HepG2 (cell line): ENCODE measurements around the gene PEX14. TPM values are rescaled to one million over a fixed set of nuclear protein-coding genes. Genes with fewer than 3 reads are reported as not detected.

Experiments used
- ATAC-seq: fragments of 200-7000 bp; cut with Tn5 transposase; 3 replicates; pipeline ENCODE4 v1.9.1; 2020; ENCODE audit warnings: mild to moderate bottlenecking, moderate library complexity
- BruUV-seq: library from RNA; stranded (reverse); fragments of 400-500 nt; replicated peaks from 2 replicates; lab custom pipeline; 2021; lab: Mats Ljungman, UMichigan
- CTCF ChIA-PET: fragments of 300-600 bp; formaldehyde crosslinking; extraction: SDS; loops from one replicate; lab custom pipeline; 2021; ENCODE audit warnings: low total read pairs, inconsistent platforms, low intra/inter-chr PET ratio; lab: Yijun Ruan, JAX
- POLR2A ChIA-PET: fragments of 350-600 bp; sonication (Branson Sonifier 250); formaldehyde crosslinking; loops from one replicate; lab custom pipeline; 2020; ENCODE audit warnings: antibody characterized with exemption, inconsistent platforms; lab: Yijun Ruan, JAX
- DNase-seq: peaks from one replicate; pipeline ENCODE4 v3.0.0-alpha.2; 2015; ENCODE audit warnings: low spot score
- FAIRE-seq: peaks from 3 replicates; lab custom pipeline; 2011; peaks lifted over from hg19 to GRCh38; lab: Jason Lieb, UNC
- H2AFZ ChIP-seq: one replicate; pipeline ENCODE4 v1.6.1; 2011; ENCODE audit warnings: low read length, inconsistent platforms
- H3K27ac ChIP-seq: fragments of 300-600 bp; 3 replicates; pipeline ENCODE4 v1.8.0; 2011; ENCODE audit warnings: mixed run types, mild to moderate bottlenecking, mixed read lengths, low read length, inconsistent platforms; ENCODE audit not compliant: insufficient read depth; ENCODE audit errors: extremely low read length
- H3K27me3 ChIP-seq, 2 experiments: fragments of 200-600 bp in 1 of 2; 2 replicates in 1 of 2; 3 replicates in 1 of 2; pipeline versions ENCODE4 v1.6.0 to v1.8.0; 2011; ENCODE audit warnings: low read length in 2 of 2, mild to moderate bottlenecking in 2 of 2, moderate library complexity in 2 of 2, inconsistent platforms in 1 of 2; ENCODE audit not compliant: insufficient read depth in 2 of 2, control insufficient read depth in 1 of 2
- H3K36me3 ChIP-seq, 2 experiments: fragments of 200-600 bp in 1 of 2; replicated peaks in 1 of 2; 2 replicates in 1 of 2; 3 replicates in 1 of 2; pipeline versions ENCODE4 v1.5.1 to v1.8.0; 2011; ENCODE audit warnings: low read length in 2 of 2, inconsistent platforms in 1 of 2; ENCODE audit not compliant: insufficient read depth in 2 of 2, control insufficient read depth in 1 of 2
- H3K4me1 ChIP-seq: 2 replicates; pipeline ENCODE4 v1.5.1; 2012; ENCODE audit warnings: low read length, inconsistent platforms; ENCODE audit not compliant: insufficient read depth
- H3K4me2 ChIP-seq: 2 replicates; pipeline ENCODE4 v1.6.0; 2011; ENCODE audit warnings: low read depth, low read length, inconsistent platforms
- H3K4me3 ChIP-seq, 3 experiments: fragments of 200-600 bp in 1 of 3; sonication (generic), shearing (Covaris generic) in 1 of 3; replicated peaks in 1 of 3; 2 replicates each; pipeline ENCODE4 v1.5.1; 2011 to 2016; ENCODE audit warnings: low read length in 3 of 3, inconsistent platforms in 2 of 3, low read depth in 2 of 3, mild to moderate bottlenecking in 2 of 3, control low read depth in 1 of 3, mixed read lengths in 1 of 3; ENCODE audit not compliant: insufficient read depth in 1 of 3
- H3K79me2 ChIP-seq: one replicate; pipeline ENCODE4 v1.6.1; 2011; ENCODE audit warnings: low read length, inconsistent platforms; ENCODE audit not compliant: insufficient read depth
- H3K9ac ChIP-seq: 2 replicates; pipeline ENCODE4 v1.6.0; 2011; ENCODE audit warnings: mild to moderate bottlenecking, low read depth, low read length, inconsistent platforms; ENCODE audit not compliant: insufficient read depth
- H3K9me3 ChIP-seq: 2 replicates; pipeline ENCODE4 v1.5.1; 2012; ENCODE audit warnings: mild to moderate bottlenecking, low read length
- H4K20me1 ChIP-seq: 2 replicates; pipeline ENCODE4 v1.6.0; 2011; ENCODE audit warnings: inconsistent platforms, mild to moderate bottlenecking, low read length, moderate library complexity; ENCODE audit not compliant: insufficient read depth
- ATRX ChIP-seq: sonication (generic); formaldehyde crosslinking; IDR thresholded peaks from 2 replicates; pipeline ENCODE4 v1.4.0; 2020; ENCODE audit warnings: missing genetic modification reagents, borderline replicate concordance
- ELK4 ChIP-seq: sonication (generic); formaldehyde crosslinking; IDR thresholded peaks from 2 replicates; pipeline ENCODE4 v1.9.0; 2021; ENCODE audit warnings: missing genetic modification reagents, borderline replicate concordance
- HDAC2 ChIP-seq: sonication (generic); formaldehyde crosslinking; IDR thresholded peaks from 2 replicates; pipeline ENCODE4 v1.4.0; 2020; ENCODE audit warnings: missing genetic modification reagents
- HNRNPL ChIP-seq: fragments of 200-400 bp; formaldehyde crosslinking; IDR thresholded peaks from 2 replicates; pipeline ENCODE4 v1.6.1; 2017; ENCODE audit warnings: mild to moderate bottlenecking, low read depth, low read length
- JARID2 ChIP-seq: sonication (generic); formaldehyde crosslinking; IDR thresholded peaks from 2 replicates; pipeline ENCODE4 v1.8.1; 2023; ENCODE audit warnings: missing genetic modification reagents, inconsistent platforms; ENCODE audit not compliant: insufficient replicate concordance
- SCMH1 ChIP-seq: sonication (generic); formaldehyde crosslinking; IDR thresholded peaks from 2 replicates; pipeline ENCODE4 v1.9.0; 2021; ENCODE audit warnings: missing genetic modification reagents, mild to moderate bottlenecking, borderline replicate concordance
- ZBTB38 ChIP-seq: sonication (generic); formaldehyde crosslinking; IDR thresholded peaks from 2 replicates; pipeline ENCODE4 v1.5.1; 2020; ENCODE audit warnings: mild to moderate bottlenecking, missing genetic modification reagents
- ZFAT ChIP-seq: sonication (generic); formaldehyde crosslinking; conservative IDR thresholded peaks from 2 replicates; pipeline ENCODE4 v1.8.1; 2023; ENCODE audit warnings: missing genetic modification reagents, inconsistent platforms
- ZNF790 ChIP-seq: sonication (generic); formaldehyde crosslinking; IDR thresholded peaks from 2 replicates; pipeline ENCODE4 v1.8.0; 2022; ENCODE audit warnings: missing genetic modification reagents, mild to moderate bottlenecking, borderline replicate concordance
- WGBS: methylation state at CpG from one replicate; pipeline ENCODE4 v1.1.6; 2017; ENCODE audit warnings: low lambda C conversion rate; 5-methylcytosine and 5-hydroxymethylcytosine counted together
- in situ Hi-C: cut with HindIII; loops from 2 replicates; pipeline ENCODE4 v1.10.0; 2017; ENCODE audit warnings: low pct_unique_long_range_greater_than_20kb; ENCODE audit not compliant: extremely low pct_ligation_motif_present
- intact Hi-C: fragments of 100-400 bp; cut with micrococcal nuclease; formaldehyde crosslinking; loops from one replicate; pipeline ENCODE4 v1.10.0; 2022; ENCODE audit not compliant: unreplicated experiment
- polyA plus RNA-seq, 8 experiments: library from polyadenylated mRNA; depleted of rRNA in 3 of 8; stranded (reverse) in 7 of 8; unstranded in 1 of 8; fragments of >200 nt; fragmentation: Illumina TruSeq in 4 of 8; extraction: Trizol in 4 of 8; gene quantifications; 2 replicates each; pipeline versions ENCODE4 v1.2.1 to v1.2.3, GENCODE V29; 2011 to 2016; ENCODE audit warnings: low read depth in 4 of 8, missing spikeins in 1 of 8, mixed read lengths in 1 of 8; ENCODE audit not compliant: insufficient read depth in 1 of 8
- total RNA-seq, 5 experiments: library from RNA; depleted of rRNA; stranded (reverse); fragments of >200 nt; fragmentation: Illumina TruSeq; extraction: Trizol; gene quantifications; 2 replicates each; pipeline ENCODE4 v1.2.3, GENCODE V29; 2016; ENCODE audit warnings: low read depth in 1 of 5
- TF ChIP-seq, protein P1 (sequence below): sonication (generic); formaldehyde crosslinking; IDR thresholded peaks from 2 replicates; pipeline ENCODE4 v1.4.0; 2020; ENCODE audit warnings: missing genetic modification reagents

PEX14 gene
- total and polyA plus RNA-seq, 2 of the 13 experiments (the other 11 are each of a cell fraction or from before 2014, with no cell fraction given) = 6.5 to 9.9 TPM

- H3K27me3 ChIP-seq = no peaks in the 10 kb centered on the region
- FAIRE-seq (no peak), DNase-seq (no peak), ATAC-seq (no peak)
- TF ChIP-seq HNRNPL (0 out of 2 replicates have a peak, but pooled peaks have one; percentile 39), ZBTB38 (CRISPR knock-in tag) (no peak)
- H3K4me1 ChIP-seq = no peaks in the 10 kb centered on the region
- WGBS = 98% methylated on average over 16 of the region's 23 CpGs
- no peaks in the 10 kb centered on the region for H3K9me3 ChIP-seq
- H3K9ac ChIP-seq = no peak overlapping the region
- no peak overlapping the region for H3K4me3 ChIP-seq
- BruUV-seq = no TSS peak
- intact Hi-C loops = no loop called here
- no peak overlapping the region for H2AFZ ChIP-seq
- no peak overlapping the region for H3K4me2 ChIP-seq
- peaks cover 0 to 3% of the 10 kb centered on the region in 2 experiments; a peak in 1 of 5 replicates for H3K36me3 ChIP-seq
- in situ Hi-C loops = no loop called here
- ChIA-PET POLR2A (no interaction called here), CTCF (no interaction called here)
- no peak overlapping the region for H3K27ac ChIP-seq
- no peaks in the 10 kb centered on the region for H3K79me2 ChIP-seq
- no peaks in the 10 kb centered on the region for H4K20me1 ChIP-seq
These were observed 143.5 kb downstream of the PEX14 start for GRCh38 chr1:10617931-10618885.

- FAIRE-seq (no peak), ATAC-seq (no peak), DNase-seq (no peak)
- TF ChIP-seq ELK4 (CRISPR knock-in tag) = no peak
- TF ChIP-seq ZNF790 (CRISPR knock-in tag) = no peak
- no peak for TF ChIP-seq JARID2 (CRISPR knock-in tag)
- no peak for TF ChIP-seq HDAC2 (CRISPR knock-in tag)
- no peak for TF ChIP-seq SCMH1 (CRISPR knock-in tag)
- no peak for TF ChIP-seq ZFAT (CRISPR knock-in tag)
- no peak for TF ChIP-seq ATRX
- TF ChIP-seq, protein P1, sequence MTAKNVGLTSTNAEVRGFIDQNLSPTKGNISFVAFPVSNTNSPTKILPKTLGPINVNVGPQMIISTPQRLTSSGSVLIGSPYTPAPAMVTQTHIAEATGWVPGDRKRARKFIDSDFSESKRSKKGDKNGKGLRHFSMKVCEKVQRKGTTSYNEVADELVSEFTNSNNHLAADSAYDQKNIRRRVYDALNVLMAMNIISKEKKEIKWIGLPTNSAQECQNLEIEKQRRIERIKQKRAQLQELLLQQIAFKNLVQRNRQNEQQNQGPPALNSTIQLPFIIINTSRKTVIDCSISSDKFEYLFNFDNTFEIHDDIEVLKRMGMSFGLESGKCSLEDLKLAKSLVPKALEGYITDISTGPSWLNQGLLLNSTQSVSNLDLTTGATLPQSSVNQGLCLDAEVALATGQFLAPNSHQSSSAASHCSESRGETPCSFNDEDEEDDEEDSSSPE (CRISPR knock-in tag) = no peak
- no peak overlapping the region for H3K27ac ChIP-seq
- no peak overlapping the region for H3K4me2 ChIP-seq
- ChIA-PET POLR2A (no interaction called here), CTCF (no interaction called here)
- in situ Hi-C loops = no loop called here
- H3K36me3 ChIP-seq = peaks cover 9 to 12% of the 10 kb centered on the region in 2 experiments; a peak in 3 of 5 replicates
- no peaks in the 10 kb centered on the region for H3K9me3 ChIP-seq
- BruUV-seq = no TSS peak
- H3K4me3 ChIP-seq = no peak overlapping the region
- no peak overlapping the region for H2AFZ ChIP-seq
- H3K79me2 ChIP-seq = no peaks in the 10 kb centered on the region
- H4K20me1 ChIP-seq = no peaks in the 10 kb centered on the region
- 94% methylated on average over 12 of the region's 12 CpGs for WGBS
- H3K9ac ChIP-seq = no peak overlapping the region
- H3K27me3 ChIP-seq = no peaks in the 10 kb centered on the region
- peaks cover 10% of the 10 kb centered on the region for H3K4me1 ChIP-seq
- intact Hi-C loops = loop anchor here (10.0 kb wide), 1 partner anchor 106 kb away; no protein-coding TSS in a partner anchor
These were observed 146.0 kb downstream of the PEX14 start for GRCh38 chr1:10620776-10621175.
